Measurements from ENCODE around the gene IL17A. TPM values are rescaled to one million over a fixed set of nuclear protein-coding genes. Genes with fewer than 3 reads are reported as not detected.
A peak's percentile ranks its signal among the peaks of the same experiment; 100 is the strongest.

The IL17A gene
- total RNA-seq, 4 donors from 2014 or later = not detected

- in situ Hi-C loops (cut with MboI; ENCODE audit: low sequenced_read_pairs in 4 of 4) = no loop called here
- intact Hi-C loops (cut with DNase I; ENCODE audit: low total_unique reads) = no loop called here
- TF ChIP-seq POLR2A (IDR thresholded peaks at IDR 0.05) (no peak), CTCF (IDR thresholded peaks at IDR 0.05 in 4 of 5, conservative IDR thresholded peaks at IDR 0.05 in 1 of 5) (no peak)
- peaks cover 10 to 19% of the 10 kb centered on the region in 2 donors for H3K4me1 ChIP-seq
- H3K4me3 ChIP-seq = no peak overlapping the region
- peak overlapping the region in 1 of 4 donors; percentile 20 for H3K27ac ChIP-seq
- ATAC-seq (no peak), DNase-seq (no peak)
- no peaks in the 10 kb centered on the region for H3K36me3 ChIP-seq
- no peaks in the 10 kb centered on the region for H3K27me3 ChIP-seq
- H3K9me3 ChIP-seq = no peaks in the 10 kb centered on the region
Measured at GRCh38 chr6:52154381-52154780, 31.8 kb upstream of the IL17A start.

GRCh38 chr6:52155791-52156576 lies 30.2 kb upstream of the IL17A start:
- in situ Hi-C loops (cut with MboI; ENCODE audit: low sequenced_read_pairs in 4 of 4) = no loop called here

GRCh38 chr6:52157301-52157941 lies 28.8 kb upstream of the IL17A start:
- intact Hi-C loops (cut with DNase I; ENCODE audit: low total_unique reads) = no loop called here
- Histone ChIP-seq H3K27ac (no peak overlapping the region), H3K27me3 (no peaks in the 10 kb centered on the region), H3K9me3 (no peaks in the 10 kb centered on the region), H3K4me1 (peaks cover 10 to 19% of the 10 kb centered on the region in 2 donors), H3K36me3 (no peaks in the 10 kb centered on the region), H3K4me3 (no peak overlapping the region)
- TF ChIP-seq POLR2A (IDR thresholded peaks at IDR 0.05) (no peak), CTCF (IDR thresholded peaks at IDR 0.05 in 4 of 5, conservative IDR thresholded peaks at IDR 0.05 in 1 of 5) (no peak)
- ATAC-seq (no peak), DNase-seq (no peak)
- in situ Hi-C loops (cut with MboI; ENCODE audit: low sequenced_read_pairs in 4 of 4) = no loop called here

More at GRCh38 chr6:52155791-52156576, 30.2 kb upstream of the IL17A start:
- ATAC-seq (peak in 1 of 2 donors; percentile 42), DNase-seq (no peak)
- peak overlapping the region in 2 of 4 donors; percentile 40 to 49 for H3K27ac ChIP-seq
- H3K36me3 ChIP-seq = no peaks in the 10 kb centered on the region
- H3K27me3 ChIP-seq = no peaks in the 10 kb centered on the region
- TF ChIP-seq CTCF (IDR thresholded peaks at IDR 0.05 in 4 of 5, conservative IDR thresholded peaks at IDR 0.05 in 1 of 5) = no peak
- TF ChIP-seq POLR2A (IDR thresholded peaks at IDR 0.05) = no peak
- intact Hi-C loops (cut with DNase I; ENCODE audit: low total_unique reads) = no loop called here
- peaks cover 10 to 19% of the 10 kb centered on the region in 2 donors for H3K4me1 ChIP-seq
- H3K9me3 ChIP-seq = no peaks in the 10 kb centered on the region
- no peak overlapping the region for H3K4me3 ChIP-seq

GRCh38 chr6:52160472-52161104 lies 25.6 kb upstream of the IL17A start:
- in situ Hi-C loops (cut with MboI; ENCODE audit: low sequenced_read_pairs in 4 of 4) = no loop called here
- Histone ChIP-seq H3K9me3 (no peaks in the 10 kb centered on the region), H3K27me3 (no peaks in the 10 kb centered on the region), H3K4me3 (no peak overlapping the region), H3K4me1 (peaks cover 10 to 12% of the 10 kb centered on the region in 2 donors), H3K27ac (no peak overlapping the region), H3K36me3 (no peaks in the 10 kb centered on the region)
- ATAC-seq = no peak
- TF ChIP-seq CTCF (IDR thresholded peaks at IDR 0.05 in 4 of 5, conservative IDR thresholded peaks at IDR 0.05 in 1 of 5) (no peak), POLR2A (IDR thresholded peaks at IDR 0.05) (no peak)
- intact Hi-C loops (cut with DNase I; ENCODE audit: low total_unique reads) = loop anchor here (10.0 kb wide), 1 partner anchor 74 kb away; no protein-coding TSS in a partner anchor
- no peak for DNase-seq
